Endothelial cell of umbilical vein (primary cell): ENCODE data around the gene TMEM8B. TPM values are rescaled to one million over a fixed set of nuclear protein-coding genes. Genes with fewer than 3 reads are reported as not detected.

Experiments used
- BruUV-seq: library from RNA; stranded (reverse); fragments of 400-500 nt; replicated peaks from 2 replicates; lab custom pipeline; 2021; lab: Mats Ljungman, UMichigan
- CTCF ChIA-PET: fragments of 300-600, 350-600 bp; sonication (Branson Sonifier 250); formaldehyde crosslinking; loops from one replicate; lab custom pipeline; 2021; ENCODE audit warnings: antibody characterized with exemption, inconsistent platforms; lab: Charles Lee
- POLR2A ChIA-PET: fragments of 300-600, 350-600 bp; sonication (Branson Sonifier 250); formaldehyde crosslinking; loops from one replicate; lab custom pipeline; 2021; ENCODE audit warnings: antibody characterized with exemption, inconsistent platforms; lab: Charles Lee
- DNase-seq: peaks from one replicate; pipeline ENCODE4 v3.0.0-alpha.2; 2011; ENCODE audit warnings: low read depth, low spot score
- FAIRE-seq: peaks from 2 replicates; lab custom pipeline; 2011; peaks lifted over from hg19 to GRCh38; lab: Jason Lieb, UNC
- H2AFZ ChIP-seq: 2 replicates; pipeline ENCODE4 v1.6.0; 2012; ENCODE audit warnings: low read depth, low read length, control low read depth, inconsistent platforms
- H3K27ac ChIP-seq: 2 replicates; pipeline ENCODE4 v1.5.1; 2011; ENCODE audit warnings: low read depth, mild to moderate bottlenecking, control low read depth, low read length, moderate library complexity; ENCODE audit not compliant: insufficient read depth
- H3K27me3 ChIP-seq, 2 experiments: 2 replicates each; pipeline versions ENCODE4 v1.6.0 to v1.6.1; 2011; ENCODE audit warnings: low read length in 2 of 2, mixed read lengths in 1 of 2; ENCODE audit not compliant: control insufficient read depth in 2 of 2, insufficient read depth in 2 of 2
- H3K36me3 ChIP-seq, 2 experiments: 2 replicates in 1 of 2; 3 replicates in 1 of 2; pipeline ENCODE4 v1.5.1; 2011; ENCODE audit warnings: low read length in 2 of 2, mild to moderate bottlenecking in 1 of 2, moderate library complexity in 1 of 2; ENCODE audit not compliant: control insufficient read depth in 2 of 2, insufficient read depth in 2 of 2; ENCODE audit errors: extremely low read depth in 1 of 2
- H3K4me1 ChIP-seq: 3 replicates; pipeline ENCODE4 v1.5.1; 2011; ENCODE audit warnings: mild to moderate bottlenecking, low read length; ENCODE audit not compliant: control insufficient read depth, insufficient read depth; ENCODE audit errors: extremely low read depth
- H3K4me2 ChIP-seq: 2 replicates; pipeline ENCODE4 v1.6.1; 2011; ENCODE audit warnings: low read length, control low read depth, mixed read lengths; ENCODE audit not compliant: insufficient read depth
- H3K4me3 ChIP-seq, 3 experiments: fragments of 200-600 bp in 1 of 3; sonication (generic), shearing (Covaris generic) in 1 of 3; replicated peaks in 1 of 3; 2 replicates each; pipeline ENCODE4 v1.5.1; 2011 to 2016; ENCODE audit warnings: control low read depth in 3 of 3, low read length in 3 of 3, mild to moderate bottlenecking in 2 of 3, inconsistent platforms in 1 of 3, low read depth in 1 of 3, moderate library complexity in 1 of 3; ENCODE audit not compliant: insufficient read depth in 1 of 3
- H3K79me2 ChIP-seq: 2 replicates; pipeline ENCODE4 v1.6.0; 2012; ENCODE audit warnings: low read length, inconsistent platforms; ENCODE audit not compliant: control insufficient read depth, insufficient read depth
- H3K9ac ChIP-seq: replicated peaks from 2 replicates; pipeline ENCODE3; 2011; ENCODE audit warnings: low read length, control low read depth; ENCODE audit not compliant: insufficient read depth; ENCODE audit errors: extremely low read depth
- H3K9me1 ChIP-seq: replicated peaks from 3 replicates; pipeline ENCODE4 v1.6.0; 2011; ENCODE audit warnings: mild to moderate bottlenecking, low read length; ENCODE audit not compliant: control insufficient read depth, insufficient read depth; ENCODE audit errors: extremely low read depth
- H3K9me3 ChIP-seq: replicated peaks from 2 replicates; pipeline ENCODE4 v1.5.1; 2012; ENCODE audit warnings: low read length, inconsistent platforms; ENCODE audit not compliant: control insufficient read depth, insufficient read depth
- H4K20me1 ChIP-seq: replicated peaks from 2 replicates; pipeline ENCODE3; 2011; ENCODE audit warnings: mild to moderate bottlenecking, low read length; ENCODE audit not compliant: control insufficient read depth, insufficient read depth; ENCODE audit errors: extremely low read depth
- CTCF ChIP-seq, 2 donors: IDR thresholded peaks; 1 replicate in 1 of 2; 2 replicates in 1 of 2; pipeline ENCODE4 v1.5.1; 2011; ENCODE audit warnings: low read length in 2 of 2, mild to moderate bottlenecking in 2 of 2, moderate library complexity in 2 of 2, control low read depth in 1 of 2, inconsistent platforms in 1 of 2, low read depth in 1 of 2; ENCODE audit not compliant: insufficient read depth in 1 of 2; ENCODE audit errors: extremely low read depth in 1 of 2
- EZH2 ChIP-seq: IDR thresholded peaks from 2 replicates; pipeline ENCODE4 v1.6.1; 2012; ENCODE audit warnings: borderline replicate concordance, low read depth, mild to moderate bottlenecking, moderate library complexity, low read length, inconsistent platforms; ENCODE audit not compliant: severe bottlenecking
- FOS ChIP-seq: IDR thresholded peaks from 2 replicates; pipeline ENCODE4 v1.6.1; 2011; ENCODE audit warnings: mild to moderate bottlenecking, low read length, moderate library complexity, borderline replicate concordance; ENCODE audit not compliant: insufficient read depth
- GATA2 ChIP-seq: IDR thresholded peaks from 2 replicates; pipeline ENCODE4 v1.7.0; 2011; ENCODE audit warnings: low read depth, mild to moderate bottlenecking, moderate library complexity, mixed read lengths, low read length; ENCODE audit not compliant: insufficient read length, insufficient read depth
- JUN ChIP-seq: IDR thresholded peaks from 2 replicates; pipeline ENCODE4 v1.6.1; 2011; ENCODE audit warnings: borderline replicate concordance, low read depth; ENCODE audit not compliant: insufficient read length, insufficient read depth
- MAX ChIP-seq: IDR thresholded peaks from 2 replicates; pipeline ENCODE4 v1.6.1; 2011; ENCODE audit not compliant: insufficient read depth, insufficient read length
- MYC ChIP-seq: IDR thresholded peaks from one replicate; pipeline ENCODE4 v1.6.1; 2011; ENCODE audit warnings: mild to moderate bottlenecking, low read depth, low read length
- POLR2A ChIP-seq: IDR thresholded peaks from 2 replicates; pipeline ENCODE4 v1.6.1; 2012; ENCODE audit warnings: low read depth, mild to moderate bottlenecking, control low read depth, low read length
- POLR2AphosphoS5 ChIP-seq: IDR thresholded peaks from 2 replicates; pipeline ENCODE4 v1.6.1; 2012; ENCODE audit warnings: low read depth, mild to moderate bottlenecking, control low read depth, low read length, moderate library complexity; ENCODE audit not compliant: insufficient read depth
- dilution Hi-C: fragments of 300-500 bp; cut with MboI; formaldehyde crosslinking; loops from one replicate; pipeline ENCODE4 v1.15.0; 2019; ENCODE audit warnings: low sequenced_read_pairs; ENCODE audit not compliant: extremely low pct_ligation_motif_present
- intact Hi-C: fragments of 100-400 bp; cut with micrococcal nuclease; formaldehyde crosslinking; loops from one replicate; pipeline ENCODE4 v1.10.0; 2022
- polyA plus RNA-seq, 4 experiments: library from polyadenylated mRNA; depleted of rRNA in 3 of 4; stranded (reverse) in 3 of 4; unstranded in 1 of 4; fragments of >200 nt; gene quantifications; 2 replicates each; pipeline versions ENCODE4 v1.2.1 to v1.2.3, GENCODE V29; 2011 to 2012; ENCODE audit warnings: missing spikeins in 1 of 4
- total RNA-seq: library from RNA; stranded (reverse); gene quantifications from 2 replicates; pipeline ENCODE4 v1.2.3, GENCODE V29; 2021

TMEM8B gene
- total and polyA plus RNA-seq, 2 donors (not counting 3 experiments of a cell fraction or from before 2014, with no cell fraction given): 2.5 to 3.6 TPM

- DNase-seq (no peak), FAIRE-seq (no peak)
- intact Hi-C loops (no loop called here), dilution Hi-C loops (no loop called here)
- Histone ChIP-seq H3K27me3 (peaks cover under 1 to 9% of the 10 kb centered on the region in 2 experiments), H4K20me1 (no peaks in the 10 kb centered on the region), H3K9me3 (no peaks in the 10 kb centered on the region), H3K79me2 (no peaks in the 10 kb centered on the region), H3K4me2 (no peak overlapping the region), H3K4me3 (no peak overlapping the region), H3K36me3 (no peaks in the 10 kb centered on the region), H3K27ac (no peak overlapping the region), H3K9ac (no peak overlapping the region), H3K4me1 (no peaks in the 10 kb centered on the region), H3K9me1 (no peaks in the 10 kb centered on the region), H2AFZ (no peak overlapping the region)
- TF ChIP-seq POLR2A: no peak
- no peak for TF ChIP-seq EZH2
- no peak for TF ChIP-seq POLR2AphosphoS5
- no peak for TF ChIP-seq JUN
- TF ChIP-seq GATA2: no peak
- no peak for TF ChIP-seq MAX
- no peak for TF ChIP-seq MYC
- no peak for TF ChIP-seq CTCF (IDR thresholded peaks at IDR 0.05; ENCODE audit: extremely low read depth in 1 of 2, insufficient read depth in 1 of 2, low read depth in 1 of 2, low read length in 2 of 2)
- no peak for TF ChIP-seq FOS
- BruUV-seq: no TSS peak
- CTCF ChIA-PET: interaction anchor here (1.2 to 2.0 kb wide), 2 partner anchors 15 to 78 kb away, joined by 3 to 7 read pairs; no protein-coding TSS in a partner anchor
- POLR2A ChIA-PET: no interaction called here
Measured at GRCh38 chr9:35867538-35867937, 38.5 kb downstream of the TMEM8B start.
